GM23338 (cell line): ENCODE data around the gene DIO1. TPM values are rescaled to one million over a fixed set of nuclear protein-coding genes. Genes with fewer than 3 reads are reported as not detected.

ENCODE experiments used
- ATAC-seq: fragments of 200-7000 bp; cut with Tn5 transposase; 3 replicates; pipeline ENCODE4 v1.9.1; 2020
- DNase-seq: peaks from one replicate; pipeline ENCODE4 v3.0.0-alpha.2; 2015; ENCODE audit warnings: low spot score
- H2AFZ ChIP-seq: fragments of 200-600 bp; sonication (generic); 2 replicates; pipeline ENCODE4 v1.8.0; 2016; ENCODE audit warnings: antibody characterized with exemption, mild to moderate bottlenecking, moderate library complexity
- H3F3A ChIP-seq: fragments of 200-600 bp; sonication (generic); replicated peaks from 2 replicates; pipeline ENCODE4 v1.8.0; 2017; ENCODE audit warnings: antibody characterized with exemption, mixed run types, low read depth
- H3K27ac ChIP-seq: fragments of 200-600 bp; sonication (generic); 2 replicates; pipeline ENCODE4 v1.6.1; 2016; ENCODE audit warnings: low read depth
- H3K27me3 ChIP-seq: fragments of 200-600 bp; sonication (generic); 2 replicates; pipeline ENCODE4 v1.8.0; 2016; ENCODE audit warnings: mild to moderate bottlenecking, mixed run types, moderate library complexity; ENCODE audit not compliant: insufficient read depth
- H3K36me3 ChIP-seq: fragments of 200-600 bp; sonication (generic); 2 replicates; pipeline ENCODE4 v1.8.0; 2016; ENCODE audit warnings: mild to moderate bottlenecking; ENCODE audit not compliant: insufficient read depth
- H3K4me1 ChIP-seq: fragments of 200-600 bp; sonication (generic); 2 replicates; pipeline ENCODE4 v1.8.0; 2016; ENCODE audit warnings: mild to moderate bottlenecking, moderate library complexity; ENCODE audit not compliant: insufficient read depth
- H3K4me2 ChIP-seq: fragments of 200-600 bp; sonication (generic); 2 replicates; pipeline ENCODE4 v1.7.1; 2017; ENCODE audit warnings: mixed run types
- H3K4me3 ChIP-seq: fragments of 200-600 bp; sonication (generic); 2 replicates; pipeline ENCODE4 v1.6.1; 2016; ENCODE audit warnings: mixed run types
- H3K79me2 ChIP-seq: fragments of 200-600 bp; sonication (generic); replicated peaks from 2 replicates; pipeline ENCODE4 v1.8.0; 2017; ENCODE audit warnings: mild to moderate bottlenecking; ENCODE audit not compliant: insufficient read depth
- H3K9me2 ChIP-seq: fragments of 200-600 bp; sonication (generic); 2 replicates; pipeline ENCODE4 v1.8.0; 2017; ENCODE audit not compliant: insufficient read depth
- H4K20me1 ChIP-seq: fragments of 200-600 bp; sonication (generic); replicated peaks from 2 replicates; pipeline ENCODE4 v1.8.0; 2017; ENCODE audit warnings: mild to moderate bottlenecking; ENCODE audit not compliant: insufficient read depth
- H3K27ac Mint-ChIP-seq: 2 replicates; pipeline ENCODE4 v1.8.0; 2020; ENCODE audit warnings: inconsistent platforms, mild to moderate bottlenecking, moderate library complexity, mixed read lengths
- H3K27me3 Mint-ChIP-seq: 3 replicates; pipeline ENCODE4 v1.8.0; 2022; ENCODE audit warnings: low read depth, mild to moderate bottlenecking, moderate library complexity, mixed read lengths, inconsistent platforms; ENCODE audit not compliant: insufficient read depth, poor library complexity
- H3K36me3 Mint-ChIP-seq: 3 replicates; pipeline ENCODE4 v1.8.0; 2021; ENCODE audit warnings: low read depth, mild to moderate bottlenecking, inconsistent platforms, moderate library complexity, mixed read lengths
- H3K4me1 Mint-ChIP-seq: 3 replicates; pipeline ENCODE4 v1.8.0; 2020; ENCODE audit warnings: mild to moderate bottlenecking, inconsistent platforms, mixed read lengths
- H3K4me3 Mint-ChIP-seq: 3 replicates; pipeline ENCODE4 v1.8.0; 2021; ENCODE audit warnings: moderate library complexity, mild to moderate bottlenecking, inconsistent platforms, mixed read lengths
- H3K9me3 Mint-ChIP-seq: 3 replicates; pipeline ENCODE4 v1.8.0; 2020; ENCODE audit warnings: moderate library complexity, mild to moderate bottlenecking, inconsistent platforms, mixed read lengths
- CREB1 ChIP-seq: fragments of 250-450 bp; sonication (Bioruptor Pico); IDR thresholded peaks from 2 replicates; pipeline ENCODE4 v1.5.0; 2020; ENCODE audit warnings: low read depth, mild to moderate bottlenecking, moderate library complexity
- EZH2phosphoT487 ChIP-seq: fragments of 200-600 bp; sonication (generic); IDR thresholded peaks from one replicate; pipeline ENCODE4 v1.8.1; 2018; ENCODE audit warnings: antibody characterized with exemption; ENCODE audit not compliant: unreplicated experiment
- JUNB ChIP-seq: IDR thresholded peaks from one replicate; pipeline ENCODE4 v1.6.1; 2016; ENCODE audit warnings: antibody characterized with exemption; ENCODE audit not compliant: unreplicated experiment
- POLR2AphosphoS5 ChIP-seq: IDR thresholded peaks from 2 replicates; pipeline ENCODE4 v1.6.1; 2016; ENCODE audit warnings: antibody characterized with exemption, low read depth
- STAT1 ChIP-seq: IDR thresholded peaks from one replicate; pipeline ENCODE4 v1.6.1; 2016; ENCODE audit warnings: antibody characterized with exemption; ENCODE audit not compliant: unreplicated experiment
- ZNF331 ChIP-seq: fragments of 250-450 bp; sonication (Bioruptor Pico); IDR thresholded peaks from 2 replicates; pipeline ENCODE4 v1.5.0; 2020; ENCODE audit warnings: low read depth, mild to moderate bottlenecking, moderate library complexity
- polyA plus RNA-seq: library from polyadenylated mRNA; unstranded; fragments of >200 nt; fragmentation: Nextera tagmentation; extraction: Ambion mirVana; gene quantifications from 2 replicates; pipeline ENCODE4 v1.2.1, GENCODE V29; 2016
- total RNA-seq: library from RNA; depleted of rRNA; stranded (reverse); fragments of >200 nt; shearing (Covaris generic); gene quantifications from 2 replicates; pipeline ENCODE4 v1.2.3, GENCODE V29; 2014
- TF ChIP-seq, protein P1 (sequence below): fragments of 250-450 bp; sonication (Bioruptor Pico); IDR thresholded peaks from 2 replicates; pipeline ENCODE4 v1.5.0; 2020; ENCODE audit warnings: mild to moderate bottlenecking, moderate library complexity
- TF ChIP-seq, protein P2 (sequence below): IDR thresholded peaks from 2 replicates; pipeline ENCODE4 v1.6.1; 2016; ENCODE audit warnings: antibody characterized with exemption

DIO1 gene
- total and polyA plus RNA-seq, 2 experiments from 2014 or later: 0.27 TPM; not detected in 1

DNA sequence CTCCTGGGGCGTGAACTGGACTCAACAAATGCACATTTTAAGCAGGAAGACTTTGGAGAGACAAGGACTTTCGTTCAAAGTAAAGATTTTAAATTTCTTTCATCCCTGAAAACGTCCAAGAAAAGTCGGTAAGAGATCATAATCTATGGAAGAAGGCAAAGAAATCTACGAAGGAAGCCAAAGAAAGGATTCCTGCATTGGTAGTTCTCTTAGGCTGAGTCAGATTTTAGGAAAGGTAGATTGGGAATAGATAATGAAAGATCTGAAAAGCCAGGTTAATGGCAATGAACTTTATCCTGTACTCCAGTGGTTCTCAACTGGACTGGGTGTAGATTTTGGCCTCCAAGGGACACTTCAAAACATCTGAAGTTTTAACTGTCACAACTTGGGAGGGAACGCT, 49.1 kb downstream of the DIO1 start (continued):
- TF ChIP-seq, protein P1, sequence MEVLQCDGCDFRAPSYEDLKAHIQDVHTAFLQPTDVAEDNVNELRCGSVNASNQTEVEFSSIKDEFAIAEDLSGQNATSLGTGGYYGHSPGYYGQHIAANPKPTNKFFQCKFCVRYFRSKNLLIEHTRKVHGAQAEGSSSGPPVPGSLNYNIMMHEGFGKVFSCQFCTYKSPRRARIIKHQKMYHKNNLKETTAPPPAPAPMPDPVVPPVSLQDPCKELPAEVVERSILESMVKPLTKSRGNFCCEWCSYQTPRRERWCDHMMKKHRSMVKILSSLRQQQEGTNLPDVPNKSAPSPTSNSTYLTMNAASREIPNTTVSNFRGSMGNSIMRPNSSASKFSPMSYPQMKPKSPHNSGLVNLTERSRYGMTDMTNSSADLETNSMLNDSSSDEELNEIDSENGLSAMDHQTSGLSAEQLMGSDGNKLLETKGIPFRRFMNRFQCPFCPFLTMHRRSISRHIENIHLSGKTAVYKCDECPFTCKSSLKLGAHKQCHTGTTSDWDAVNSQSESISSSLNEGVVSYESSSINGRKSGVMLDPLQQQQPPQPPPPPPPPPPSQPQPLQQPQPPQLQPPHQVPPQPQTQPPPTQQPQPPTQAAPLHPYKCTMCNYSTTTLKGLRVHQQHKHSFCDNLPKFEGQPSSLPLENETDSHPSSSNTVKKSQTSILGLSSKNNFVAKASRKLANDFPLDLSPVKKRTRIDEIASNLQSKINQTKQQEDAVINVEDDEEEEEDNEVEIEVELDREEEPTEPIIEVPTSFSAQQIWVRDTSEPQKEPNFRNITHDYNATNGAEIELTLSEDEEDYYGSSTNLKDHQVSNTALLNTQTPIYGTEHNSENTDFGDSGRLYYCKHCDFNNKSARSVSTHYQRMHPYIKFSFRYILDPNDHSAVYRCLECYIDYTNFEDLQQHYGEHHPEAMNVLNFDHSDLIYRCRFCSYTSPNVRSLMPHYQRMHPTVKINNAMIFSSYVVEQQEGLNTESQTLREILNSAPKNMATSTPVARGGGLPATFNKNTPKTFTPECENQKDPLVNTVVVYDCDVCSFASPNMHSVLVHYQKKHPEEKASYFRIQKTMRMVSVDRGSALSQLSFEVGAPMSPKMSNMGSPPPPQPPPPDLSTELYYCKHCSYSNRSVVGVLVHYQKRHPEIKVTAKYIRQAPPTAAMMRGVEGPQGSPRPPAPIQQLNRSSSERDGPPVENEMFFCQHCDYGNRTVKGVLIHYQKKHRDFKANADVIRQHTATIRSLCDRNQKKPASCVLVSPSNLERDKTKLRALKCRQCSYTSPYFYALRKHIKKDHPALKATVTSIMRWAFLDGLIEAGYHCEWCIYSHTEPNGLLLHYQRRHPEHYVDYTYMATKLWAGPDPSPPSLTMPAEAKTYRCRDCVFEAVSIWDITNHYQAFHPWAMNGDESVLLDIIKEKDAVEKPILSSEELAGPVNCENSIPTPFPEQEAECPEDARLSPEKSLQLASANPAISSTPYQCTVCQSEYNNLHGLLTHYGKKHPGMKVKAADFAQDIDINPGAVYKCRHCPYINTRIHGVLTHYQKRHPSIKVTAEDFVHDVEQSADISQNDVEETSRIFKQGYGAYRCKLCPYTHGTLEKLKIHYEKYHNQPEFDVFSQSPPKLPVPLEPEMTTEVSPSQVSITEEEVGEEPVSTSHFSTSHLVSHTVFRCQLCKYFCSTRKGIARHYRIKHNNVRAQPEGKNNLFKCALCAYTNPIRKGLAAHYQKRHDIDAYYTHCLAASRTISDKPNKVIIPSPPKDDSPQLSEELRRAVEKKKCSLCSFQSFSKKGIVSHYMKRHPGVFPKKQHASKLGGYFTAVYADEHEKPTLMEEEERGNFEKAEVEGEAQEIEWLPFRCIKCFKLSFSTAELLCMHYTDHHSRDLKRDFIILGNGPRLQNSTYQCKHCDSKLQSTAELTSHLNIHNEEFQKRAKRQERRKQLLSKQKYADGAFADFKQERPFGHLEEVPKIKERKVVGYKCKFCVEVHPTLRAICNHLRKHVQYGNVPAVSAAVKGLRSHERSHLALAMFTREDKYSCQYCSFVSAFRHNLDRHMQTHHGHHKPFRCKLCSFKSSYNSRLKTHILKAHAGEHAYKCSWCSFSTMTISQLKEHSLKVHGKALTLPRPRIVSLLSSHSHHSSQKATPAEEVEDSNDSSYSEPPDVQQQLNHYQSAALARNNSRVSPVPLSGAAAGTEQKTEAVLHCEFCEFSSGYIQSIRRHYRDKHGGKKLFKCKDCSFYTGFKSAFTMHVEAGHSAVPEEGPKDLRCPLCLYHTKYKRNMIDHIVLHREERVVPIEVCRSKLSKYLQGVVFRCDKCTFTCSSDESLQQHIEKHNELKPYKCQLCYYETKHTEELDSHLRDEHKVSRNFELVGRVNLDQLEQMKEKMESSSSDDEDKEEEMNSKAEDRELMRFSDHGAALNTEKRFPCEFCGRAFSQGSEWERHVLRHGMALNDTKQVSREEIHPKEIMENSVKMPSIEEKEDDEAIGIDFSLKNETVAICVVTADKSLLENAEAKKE (CRISPR knock-in tag): no peak
- no peak for TF ChIP-seq ZNF331 (CRISPR knock-in tag)
- no peak for TF ChIP-seq CREB1 (CRISPR knock-in tag)

DNA sequence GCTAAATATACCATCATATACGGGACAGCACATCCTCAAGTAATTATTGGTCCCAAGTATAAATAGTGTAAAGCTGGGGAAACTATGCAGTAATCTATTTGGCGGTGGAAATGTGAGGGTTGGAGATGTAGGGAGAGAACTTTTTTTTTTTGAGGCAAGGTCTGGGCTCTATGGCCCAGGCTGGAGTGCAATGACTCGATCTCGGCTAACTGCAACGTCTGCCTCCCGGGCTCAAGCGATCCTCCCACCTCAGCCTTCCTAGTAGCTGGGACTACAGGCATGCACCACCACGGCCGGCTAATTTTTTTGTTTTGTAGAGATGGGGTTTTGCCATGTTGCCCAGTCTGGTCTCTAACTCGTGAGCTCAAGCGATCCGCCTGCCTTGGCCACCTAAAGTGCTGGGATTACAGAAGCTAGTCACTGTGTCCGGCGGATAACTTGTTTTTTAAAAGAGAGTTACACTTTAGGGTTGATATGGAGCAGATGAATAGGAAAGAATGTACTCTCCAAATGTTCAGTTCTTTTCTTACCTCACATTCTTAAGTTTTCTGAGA, 49.6 kb downstream of the DIO1 start:
- ATAC-seq: no peak
- H2AFZ ChIP-seq: no peak overlapping the region
- no peak overlapping the region for H3K4me2 ChIP-seq
- H3K36me3 ChIP-seq: no peaks in the 10 kb centered on the region
- TF ChIP-seq JUNB (no peak), ZNF331 (CRISPR knock-in tag) (no peak), STAT1 (no peak), POLR2AphosphoS5 (no peak), EZH2phosphoT487 (no peak)
- TF ChIP-seq, protein P2, sequence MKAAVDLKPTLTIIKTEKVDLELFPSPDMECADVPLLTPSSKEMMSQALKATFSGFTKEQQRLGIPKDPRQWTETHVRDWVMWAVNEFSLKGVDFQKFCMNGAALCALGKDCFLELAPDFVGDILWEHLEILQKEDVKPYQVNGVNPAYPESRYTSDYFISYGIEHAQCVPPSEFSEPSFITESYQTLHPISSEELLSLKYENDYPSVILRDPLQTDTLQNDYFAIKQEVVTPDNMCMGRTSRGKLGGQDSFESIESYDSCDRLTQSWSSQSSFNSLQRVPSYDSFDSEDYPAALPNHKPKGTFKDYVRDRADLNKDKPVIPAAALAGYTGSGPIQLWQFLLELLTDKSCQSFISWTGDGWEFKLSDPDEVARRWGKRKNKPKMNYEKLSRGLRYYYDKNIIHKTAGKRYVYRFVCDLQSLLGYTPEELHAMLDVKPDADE: no peak
- no peaks in the 10 kb centered on the region for H3F3A ChIP-seq
- DNase-seq: no peak
- H3K4me1 Mint-ChIP-seq: peaks cover 34% of the 10 kb centered on the region
- H3K9me2 ChIP-seq: no peaks in the 10 kb centered on the region
- H3K27ac ChIP-seq: no peak overlapping the region; the same call in 1 of the 2 replicates
- H3K79me2 ChIP-seq: peaks cover 37% of the 10 kb centered on the region
- no peak overlapping the region for H3K27ac Mint-ChIP-seq
- H3K9me3 Mint-ChIP-seq: no peaks in the 10 kb centered on the region; the same call in 2 of the 3 replicates
- no peak overlapping the region for H3K4me3 ChIP-seq
- H3K36me3 Mint-ChIP-seq: no peaks in the 10 kb centered on the region; the same call in 2 of the 3 replicates
- H3K4me1 ChIP-seq: peaks cover 28% of the 10 kb centered on the region
- H4K20me1 ChIP-seq: peaks cover 9% of the 10 kb centered on the region
- H3K27me3 Mint-ChIP-seq: peaks cover 3% of the 10 kb centered on the region
- peak overlapping the region; percentile 39; the same call in 2 of the 3 replicates for H3K4me3 Mint-ChIP-seq
- no peaks in the 10 kb centered on the region for H3K27me3 ChIP-seq
